Measurements from ENCODE around the gene RHD.

The RHD gene

DNA sequence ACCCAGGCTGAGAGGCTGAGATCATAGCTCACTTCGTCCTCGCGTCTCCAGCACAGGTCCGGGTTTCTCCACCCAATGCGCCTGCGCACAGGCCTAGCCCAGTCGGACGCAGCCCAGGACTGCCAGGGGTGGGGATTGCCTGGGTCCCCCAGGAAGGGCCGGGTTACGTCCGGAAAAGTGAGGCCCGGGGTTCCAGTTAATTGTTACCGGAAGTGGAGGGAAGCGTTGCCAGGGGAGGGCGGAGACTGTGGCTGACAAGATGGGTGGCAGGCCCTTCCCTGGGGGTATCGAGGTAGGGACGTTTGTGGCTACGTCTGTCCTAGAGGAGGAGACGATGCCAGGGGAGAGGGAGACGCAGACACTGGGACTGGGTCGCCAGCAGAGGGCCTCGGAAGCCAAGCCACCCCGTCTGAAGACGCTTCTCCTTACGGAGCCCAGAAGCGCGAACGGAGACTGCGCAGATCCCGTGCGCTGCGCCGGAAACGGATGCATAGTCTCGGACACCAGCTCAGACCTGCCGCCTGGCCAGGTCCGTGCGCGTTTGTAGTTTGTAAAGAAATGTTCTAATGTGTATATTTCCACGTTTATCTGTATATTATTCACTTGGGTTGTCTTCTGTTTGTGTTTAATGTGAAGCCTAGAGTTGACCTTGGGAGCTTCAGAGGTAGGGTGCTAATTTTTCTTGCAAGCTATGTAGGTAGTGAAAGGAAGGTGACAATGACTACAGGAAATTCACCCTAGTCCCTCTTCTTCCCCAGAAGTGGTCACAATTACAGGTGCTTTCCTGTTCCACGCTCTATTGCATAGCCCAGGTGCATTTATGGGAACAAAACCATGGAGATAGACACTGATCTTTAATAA, 32.4 kb upstream of the RHD start:
- peak; percentile 82 for TF ChIP-seq CTCF (conservative IDR thresholded peaks at IDR 0.05)
- peak overlapping the region; percentile 88 for H3K27ac ChIP-seq

DNA sequence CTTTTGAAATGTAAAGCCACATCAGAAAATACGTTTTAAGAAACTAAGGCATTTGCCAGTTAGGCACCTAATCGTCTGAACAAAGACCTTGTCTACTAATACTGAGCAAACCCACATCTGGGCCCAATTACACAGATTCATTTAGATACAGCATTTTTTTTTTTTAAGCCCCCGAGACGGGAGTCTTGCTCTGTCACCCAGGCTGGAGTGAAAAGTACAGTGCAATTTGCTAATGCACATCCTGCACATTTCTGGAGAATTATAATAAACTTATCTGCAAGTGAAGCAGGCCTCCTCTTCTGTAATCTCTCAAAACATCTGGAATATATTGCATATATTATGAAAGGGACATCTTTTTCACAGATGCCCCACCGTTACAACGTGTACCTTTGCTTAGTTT, 28.4 kb upstream of the RHD start:
- 0 out of 2 replicates have a peak overlapping the region, but pooled peaks have one; percentile 10 for H3K27ac ChIP-seq
- TF ChIP-seq CTCF (conservative IDR thresholded peaks at IDR 0.05) = no peak

- no peak for TF ChIP-seq CTCF (conservative IDR thresholded peaks at IDR 0.05)
- H3K27ac ChIP-seq = peak overlapping the region; percentile 96; the same call in 1 of the 2 replicates
Measured at GRCh38 chr1:25245393-25245792, 26.9 kb upstream of the RHD start.

DNA sequence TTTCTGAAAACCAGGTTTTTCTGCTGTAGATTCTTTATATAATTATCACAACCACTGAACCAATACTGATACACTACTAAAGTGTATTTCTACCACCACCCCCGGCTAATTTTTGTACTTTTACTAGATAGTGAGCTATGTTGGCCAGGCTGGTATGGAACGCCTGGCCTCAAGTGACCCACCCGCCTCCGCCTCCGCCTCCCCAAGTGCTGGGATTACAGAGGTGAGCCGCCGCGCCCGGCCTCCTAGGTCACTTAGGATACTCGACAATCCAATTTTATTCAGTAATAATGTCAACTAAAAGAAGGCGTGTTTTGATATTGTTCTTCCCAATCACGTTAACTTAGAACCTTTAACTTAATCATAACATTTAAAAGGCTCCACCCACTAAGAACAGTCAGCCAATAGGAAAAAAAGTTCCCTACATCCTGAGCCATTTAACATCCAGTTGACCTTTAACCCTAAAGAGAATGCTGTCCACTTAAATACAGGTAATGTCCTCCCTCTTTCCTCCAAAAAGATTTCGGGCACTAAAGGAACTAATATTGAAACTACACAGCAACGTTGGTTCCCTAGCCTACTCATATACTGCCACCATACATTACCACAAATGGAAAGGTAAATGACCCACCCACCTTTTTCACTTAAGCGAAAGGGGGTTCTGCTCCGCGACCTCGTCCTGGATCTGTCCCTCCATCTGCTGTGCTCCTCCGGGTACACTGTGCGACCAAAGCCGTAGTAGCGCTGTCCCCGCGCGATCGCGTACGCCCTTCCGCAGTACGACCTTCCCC, 26.3 kb upstream of the RHD start:
- no peak for TF ChIP-seq CTCF (conservative IDR thresholded peaks at IDR 0.05)
- peak overlapping the region; percentile 96 for H3K27ac ChIP-seq

DNA sequence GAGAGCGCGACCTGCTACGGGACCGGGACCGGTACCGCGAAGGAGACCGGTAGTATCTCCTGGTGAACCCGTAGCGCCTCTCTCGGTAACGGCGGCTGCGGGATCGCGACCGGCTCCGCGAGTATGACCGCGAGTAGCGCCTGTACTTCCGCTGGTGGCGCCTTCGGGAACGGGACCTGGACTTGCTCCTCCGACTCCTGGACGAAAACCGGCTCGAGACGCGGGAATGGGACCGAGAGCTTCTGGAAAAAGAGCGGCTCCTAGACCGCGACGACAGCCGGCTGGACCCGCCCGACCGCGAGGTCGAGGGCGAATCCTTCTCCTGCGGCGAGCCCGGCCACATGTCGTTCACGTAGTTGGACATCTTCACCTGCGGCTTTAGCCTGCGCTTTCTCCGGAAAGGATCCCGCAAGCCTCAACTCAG, 25.7 kb upstream of the RHD start:
- TF ChIP-seq CTCF (conservative IDR thresholded peaks at IDR 0.05) = no peak
- H3K27ac ChIP-seq = peak overlapping the region; percentile 96

DNA sequence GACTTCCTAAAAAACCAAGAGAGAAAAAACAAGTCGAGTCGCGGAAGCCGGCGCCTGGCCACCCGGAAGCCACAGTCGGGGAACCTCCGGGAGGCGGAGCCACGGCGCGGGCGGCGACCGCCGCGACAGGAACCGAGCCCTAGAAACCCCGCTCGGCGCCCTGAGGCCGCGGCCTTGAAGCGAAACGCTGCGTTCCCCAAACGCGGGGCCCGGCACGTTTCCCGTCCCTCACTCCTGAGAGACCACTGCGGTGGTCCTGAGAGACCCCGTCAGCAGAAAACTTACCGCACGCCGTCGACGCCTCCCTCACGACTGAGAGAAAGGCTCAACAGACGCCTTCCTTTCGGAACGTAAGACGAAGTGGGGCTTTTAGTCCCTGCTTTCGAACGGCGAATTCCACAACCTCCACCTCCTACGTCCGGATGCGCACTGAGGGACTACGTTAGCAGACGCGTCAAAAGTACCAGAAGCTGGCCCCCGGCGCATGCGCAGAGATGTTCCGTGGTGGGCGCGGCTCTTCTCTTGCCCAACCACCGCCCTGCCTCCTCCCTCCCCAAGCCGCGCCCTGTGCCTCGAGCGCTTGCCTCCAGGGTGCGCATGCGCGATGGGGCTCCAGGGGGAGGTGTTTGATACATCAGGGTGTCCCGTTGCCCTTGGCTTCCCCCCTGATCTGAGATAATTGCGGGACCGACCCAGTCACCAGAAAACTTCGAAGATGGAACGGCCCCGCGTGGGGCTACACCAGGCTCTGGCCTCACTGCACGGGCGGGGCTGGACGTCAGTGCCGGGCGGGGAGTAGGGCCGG, 25.1 kb upstream of the RHD start, which contains the start of gene RSRP1:
TSS of gene RSRP1 (minus strand) at position 431 of the 805 bp plus-strand sequence. CDS start 491 bp downstream, outside the sequence.
- TF ChIP-seq CTCF (conservative IDR thresholded peaks at IDR 0.05) = no peak
- peak within 1 kb of the TSS; percentile 96 for H3K27ac ChIP-seq

All from VCaP (cell line).